HepG2 (cell line): Measurements from ENCODE around the gene PSMD9. TPM values are rescaled to one million over a fixed set of nuclear protein-coding genes. Genes with fewer than 3 reads are reported as not detected.

Source experiments
- ARID2 ChIP-seq: sonication (generic); formaldehyde crosslinking; IDR thresholded peaks from 2 replicates; pipeline ENCODE4 v1.8.1; 2022; ENCODE audit warnings: mild to moderate bottlenecking, missing genetic modification reagents, borderline replicate concordance
- BCLAF1 ChIP-seq: fragments of 450-650 bp; IDR thresholded peaks from 2 replicates; pipeline ENCODE4 v1.6.1; 2017; ENCODE audit warnings: mild to moderate bottlenecking
- CBFB ChIP-seq: sonication (generic); formaldehyde crosslinking; IDR thresholded peaks from 2 replicates; pipeline ENCODE4 v1.4.0; 2020; ENCODE audit warnings: missing genetic modification reagents
- CREM ChIP-seq, 2 experiments: sonication (generic) in 1 of 2; formaldehyde crosslinking in 1 of 2; IDR thresholded peaks; 2 replicates each; pipeline versions ENCODE4 v1.4.0 to v1.6.1; 2016 to 2020; ENCODE audit warnings: antibody characterized with exemption in 1 of 2, mild to moderate bottlenecking in 1 of 2, missing genetic modification reagents in 1 of 2
- FOSL1 ChIP-seq: sonication (generic); formaldehyde crosslinking; IDR thresholded peaks from 2 replicates; pipeline ENCODE4 v1.9.0; 2021; ENCODE audit warnings: missing genetic modification reagents, borderline replicate concordance
- HNF4A ChIP-seq: sonication (generic); formaldehyde crosslinking; IDR thresholded peaks from 2 replicates; pipeline ENCODE4 v1.4.0; 2020; ENCODE audit warnings: missing genetic modification reagents
- HNRNPH1 ChIP-seq: fragments of 200-400 bp; formaldehyde crosslinking; optimal IDR thresholded peaks from 2 replicates; pipeline ENCODE3; 2017; ENCODE audit warnings: mild to moderate bottlenecking, low read depth, low read length
- JUND ChIP-seq: sonication (generic); formaldehyde crosslinking; IDR thresholded peaks from 2 replicates; pipeline ENCODE4 v1.8.0; 2022; ENCODE audit warnings: mild to moderate bottlenecking, missing genetic modification reagents
- NFIC ChIP-seq: IDR thresholded peaks from 2 replicates; pipeline ENCODE4 v1.6.1; 2012; ENCODE audit warnings: mild to moderate bottlenecking, low read length, inconsistent platforms
- NFKB2 ChIP-seq: sonication (generic); formaldehyde crosslinking; IDR thresholded peaks from 2 replicates; pipeline ENCODE4 v1.4.0; 2020; ENCODE audit warnings: missing genetic modification reagents, borderline replicate concordance
- PATZ1 ChIP-seq: sonication (generic); formaldehyde crosslinking; IDR thresholded peaks from 2 replicates; pipeline ENCODE4 v1.4.0; 2020; ENCODE audit warnings: missing genetic modification reagents
- POLR2AphosphoS2 ChIP-seq: IDR thresholded peaks from 2 replicates; pipeline ENCODE4 v1.6.1; 2011; ENCODE audit warnings: low read depth, low read length, improper control_type of control experiment
- SUZ12 ChIP-seq: fragments of 150-350 bp; IDR thresholded peaks from 2 replicates; pipeline ENCODE4 v1.6.1; 2014; ENCODE audit warnings: low read depth, low read length
- ZNF12 ChIP-seq: sonication (generic); formaldehyde crosslinking; IDR thresholded peaks from 2 replicates; pipeline ENCODE4 v1.5.0; 2020; ENCODE audit warnings: missing genetic modification reagents
- ZNF235 ChIP-seq: sonication (generic); formaldehyde crosslinking; IDR thresholded peaks from 2 replicates; pipeline ENCODE4 v1.8.1; 2023; ENCODE audit warnings: mild to moderate bottlenecking, missing genetic modification reagents, borderline replicate concordance
- ZNF605 ChIP-seq: sonication (generic); formaldehyde crosslinking; IDR thresholded peaks from 2 replicates; pipeline ENCODE4 v1.8.0; 2022; ENCODE audit warnings: mild to moderate bottlenecking, missing genetic modification reagents
- polyA plus RNA-seq, 8 experiments: library from polyadenylated mRNA; depleted of rRNA in 3 of 8; stranded (reverse) in 7 of 8; unstranded in 1 of 8; fragments of >200 nt; fragmentation: Illumina TruSeq in 4 of 8; extraction: Trizol in 4 of 8; gene quantifications; 2 replicates each; pipeline versions ENCODE4 v1.2.1 to v1.2.3, GENCODE V29; 2011 to 2016; ENCODE audit warnings: low read depth in 4 of 8, missing spikeins in 1 of 8, mixed read lengths in 1 of 8; ENCODE audit not compliant: insufficient read depth in 1 of 8
- total RNA-seq, 5 experiments: library from RNA; depleted of rRNA; stranded (reverse); fragments of >200 nt; fragmentation: Illumina TruSeq; extraction: Trizol; gene quantifications; 2 replicates each; pipeline ENCODE4 v1.2.3, GENCODE V29; 2016; ENCODE audit warnings: low read depth in 1 of 5
- TF ChIP-seq, protein P1 (sequence below): sonication (generic); formaldehyde crosslinking; IDR thresholded peaks from 2 replicates; pipeline ENCODE4 v1.4.0; 2020; ENCODE audit warnings: missing genetic modification reagents

The PSMD9 gene
- total and polyA plus RNA-seq, 2 of the 13 experiments (the other 11 are each of a cell fraction or from before 2014, with no cell fraction given): 41.4 to 61.1 TPM

DNA sequence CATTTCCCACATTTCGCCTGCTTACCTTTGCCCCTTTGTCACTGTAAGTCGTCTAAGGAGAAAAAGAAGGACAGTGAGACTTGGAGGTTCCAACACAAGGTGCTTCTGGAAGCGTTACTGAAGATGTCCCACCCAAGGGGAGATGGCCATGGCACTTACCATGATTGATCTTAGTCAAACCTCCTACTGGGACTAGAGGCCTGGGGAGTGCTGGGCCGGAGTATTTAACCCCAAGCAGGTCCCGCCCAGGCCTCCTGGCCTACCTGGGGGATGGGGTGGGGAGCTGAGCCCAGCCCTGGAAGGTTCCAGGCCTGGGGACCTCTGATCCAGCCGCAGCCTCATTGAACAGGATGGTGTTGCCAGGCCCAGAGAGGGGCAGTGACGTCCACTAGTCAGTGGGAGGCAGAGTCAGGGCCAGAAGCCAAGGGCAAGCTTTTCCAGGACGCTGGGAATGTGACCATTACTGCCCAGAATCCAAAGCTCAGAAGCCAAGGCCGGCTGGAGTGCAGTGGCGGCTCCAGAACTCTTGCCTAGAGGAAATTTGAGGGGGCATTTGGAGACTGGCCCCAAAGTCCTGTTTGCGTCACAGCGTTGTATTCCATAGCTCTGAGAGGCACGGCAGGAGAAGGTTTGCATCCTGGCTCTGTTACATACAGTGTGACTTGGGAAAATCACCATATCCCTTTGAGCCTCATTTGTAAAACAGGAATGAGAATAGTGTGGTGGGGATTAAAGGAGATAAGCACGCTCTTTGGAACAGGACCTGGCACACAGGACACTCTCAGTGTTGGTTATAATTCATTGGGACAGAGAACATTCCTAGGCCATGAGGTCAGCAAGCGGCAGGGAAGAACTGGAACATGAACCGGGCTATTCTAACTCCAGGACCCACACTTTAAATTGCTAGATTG, 29.7 kb upstream of the PSMD9 start, which contains the start of gene HPD (continued):
- TF ChIP-seq PATZ1 (CRISPR knock-in tag): peak; percentile 61
- TF ChIP-seq, protein P1, sequence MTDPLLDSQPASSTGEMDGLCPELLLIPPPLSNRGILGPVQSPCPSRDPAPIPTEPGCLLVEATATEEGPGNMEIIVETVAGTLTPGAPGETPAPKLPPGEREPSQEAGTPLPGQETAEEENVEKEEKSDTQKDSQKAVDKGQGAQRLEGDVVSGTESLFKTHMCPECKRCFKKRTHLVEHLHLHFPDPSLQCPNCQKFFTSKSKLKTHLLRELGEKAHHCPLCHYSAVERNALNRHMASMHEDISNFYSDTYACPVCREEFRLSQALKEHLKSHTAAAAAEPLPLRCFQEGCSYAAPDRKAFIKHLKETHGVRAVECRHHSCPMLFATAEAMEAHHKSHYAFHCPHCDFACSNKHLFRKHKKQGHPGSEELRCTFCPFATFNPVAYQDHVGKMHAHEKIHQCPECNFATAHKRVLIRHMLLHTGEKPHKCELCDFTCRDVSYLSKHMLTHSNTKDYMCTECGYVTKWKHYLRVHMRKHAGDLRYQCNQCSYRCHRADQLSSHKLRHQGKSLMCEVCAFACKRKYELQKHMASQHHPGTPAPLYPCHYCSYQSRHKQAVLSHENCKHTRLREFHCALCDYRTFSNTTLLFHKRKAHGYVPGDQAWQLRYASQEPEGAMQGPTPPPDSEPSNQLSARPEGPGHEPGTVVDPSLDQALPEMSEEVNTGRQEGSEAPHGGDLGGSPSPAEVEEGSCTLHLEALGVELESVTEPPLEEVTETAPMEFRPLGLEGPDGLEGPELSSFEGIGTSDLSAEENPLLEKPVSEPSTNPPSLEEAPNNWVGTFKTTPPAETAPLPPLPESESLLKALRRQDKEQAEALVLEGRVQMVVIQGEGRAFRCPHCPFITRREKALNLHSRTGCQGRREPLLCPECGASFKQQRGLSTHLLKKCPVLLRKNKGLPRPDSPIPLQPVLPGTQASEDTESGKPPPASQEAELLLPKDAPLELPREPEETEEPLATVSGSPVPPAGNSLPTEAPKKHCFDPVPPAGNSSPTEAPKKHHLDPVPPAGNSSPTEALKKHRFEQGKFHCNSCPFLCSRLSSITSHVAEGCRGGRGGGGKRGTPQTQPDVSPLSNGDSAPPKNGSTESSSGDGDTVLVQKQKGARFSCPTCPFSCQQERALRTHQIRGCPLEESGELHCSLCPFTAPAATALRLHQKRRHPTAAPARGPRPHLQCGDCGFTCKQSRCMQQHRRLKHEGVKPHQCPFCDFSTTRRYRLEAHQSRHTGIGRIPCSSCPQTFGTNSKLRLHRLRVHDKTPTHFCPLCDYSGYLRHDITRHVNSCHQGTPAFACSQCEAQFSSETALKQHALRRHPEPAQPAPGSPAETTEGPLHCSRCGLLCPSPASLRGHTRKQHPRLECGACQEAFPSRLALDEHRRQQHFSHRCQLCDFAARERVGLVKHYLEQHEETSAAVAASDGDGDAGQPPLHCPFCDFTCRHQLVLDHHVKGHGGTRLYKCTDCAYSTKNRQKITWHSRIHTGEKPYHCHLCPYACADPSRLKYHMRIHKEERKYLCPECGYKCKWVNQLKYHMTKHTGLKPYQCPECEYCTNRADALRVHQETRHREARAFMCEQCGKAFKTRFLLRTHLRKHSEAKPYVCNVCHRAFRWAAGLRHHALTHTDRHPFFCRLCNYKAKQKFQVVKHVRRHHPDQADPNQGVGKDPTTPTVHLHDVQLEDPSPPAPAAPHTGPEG (CRISPR knock-in tag): 0 out of 2 replicates have a peak, but pooled peaks have one; percentile 22
- TF ChIP-seq ARID2: no peak
- no peak for TF ChIP-seq POLR2AphosphoS2
- peak; percentile 47; the same call in 1 of the 2 replicates for TF ChIP-seq ZNF605
- TF ChIP-seq NFKB2: peak; percentile 82; the same call in 1 of the 2 replicates
- 0 out of 2 replicates have a peak, but pooled peaks have one; percentile 15 for TF ChIP-seq ZNF12 (CRISPR knock-in tag)
- no peak for TF ChIP-seq SUZ12
- TF ChIP-seq HNRNPH1: no peak
- peak; percentile 69 for TF ChIP-seq CREM (IDR thresholded peaks at IDR 0.05)
- no peak for TF ChIP-seq CREM (CRISPR knock-in tag; IDR thresholded peaks at IDR 0.05)
- TF ChIP-seq BCLAF1: no peak
- TF ChIP-seq JUND: peak; percentile 95
- no peak for TF ChIP-seq CBFB (CRISPR knock-in tag)
- 0 out of 2 replicates have a peak, but pooled peaks have one; percentile 53 for TF ChIP-seq ZNF235
- no peak for TF ChIP-seq NFIC
- TF ChIP-seq FOSL1 (CRISPR knock-in tag): peak; percentile 77
- peak; percentile 92 for TF ChIP-seq HNF4A (CRISPR knock-in tag)
